Vagina (tissue), 2 donors: Measurements from ENCODE around the gene SLC5A11.

Experiments used
- CTCF ChIP-seq, 3 experiments: fragments of 450-650 bp in 2 of 3; fragments of 200-600 bp in 1 of 3; sonication (generic) in 1 of 3; IDR thresholded peaks; one replicate each; pipeline ENCODE4 v1.5.1; 2017 to 2019; ENCODE audit warnings: antibody characterized with exemption in 3 of 3, mild to moderate bottlenecking in 2 of 3, moderate library complexity in 2 of 3
- POLR2A ChIP-seq, 2 donors: fragments of 450-650 bp; IDR thresholded peaks; one replicate each; pipeline ENCODE4 v1.6.1; 2017; ENCODE audit warnings: antibody characterized with exemption in 2 of 2, mild to moderate bottlenecking in 2 of 2, moderate library complexity in 2 of 2

DNA sequence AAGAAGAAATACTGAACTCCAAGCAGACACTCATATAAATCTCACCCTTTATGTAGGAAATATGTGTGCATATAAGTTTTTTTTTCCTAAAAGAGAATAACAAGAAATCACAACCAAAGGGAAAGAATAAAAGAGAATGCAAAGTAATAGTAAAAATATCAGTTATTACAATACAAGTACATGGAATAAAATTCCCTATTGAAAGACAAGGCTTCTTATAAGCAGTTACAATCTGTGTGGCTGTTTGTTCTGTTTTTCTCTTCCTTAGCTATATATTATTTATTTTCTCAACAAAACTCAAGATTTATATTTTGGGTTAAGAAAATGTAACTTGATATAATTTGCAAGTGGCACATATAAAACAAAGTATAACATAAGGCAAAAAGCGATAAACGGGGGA lies 41.7 kb downstream of the SLC5A11 start:
- TF ChIP-seq CTCF (IDR thresholded peaks at IDR 0.05) (no peak), POLR2A (IDR thresholded peaks at IDR 0.05) (no peak)
